KMS-11 (cell line): ENCODE data around the gene TNIP1.

Experiments
- H2AFZ ChIP-seq: fragments of 200-600 bp; sonication (generic); 2 replicates; pipeline ENCODE4 v1.6.1; 2016; ENCODE audit warnings: antibody characterized with exemption, mixed run types, low read depth
- H3K27ac ChIP-seq: fragments of 200-600 bp; sonication (generic); 2 replicates; pipeline ENCODE4 v1.6.1; 2016; ENCODE audit warnings: mild to moderate bottlenecking, mixed run types
- H3K27me3 ChIP-seq: fragments of 200-600 bp; sonication (generic); 2 replicates; pipeline ENCODE4 v1.6.1; 2017; ENCODE audit warnings: mild to moderate bottlenecking, low read depth, mixed run types, moderate library complexity; ENCODE audit not compliant: insufficient read depth
- H3K36me3 ChIP-seq: fragments of 200-600 bp; sonication (generic); 2 replicates; pipeline ENCODE4 v1.6.1; 2017; ENCODE audit warnings: mild to moderate bottlenecking, mixed run types; ENCODE audit not compliant: insufficient read depth
- H3K4me1 ChIP-seq: fragments of 200-600 bp; sonication (generic); 2 replicates; pipeline ENCODE4 v1.6.1; 2016; ENCODE audit warnings: mild to moderate bottlenecking, low read depth, mixed run types; ENCODE audit not compliant: poor library complexity, severe bottlenecking
- H3K4me2 ChIP-seq: fragments of 200-600 bp; sonication (generic); 2 replicates; pipeline ENCODE4 v1.7.0; 2016; ENCODE audit warnings: mild to moderate bottlenecking, mixed run types
- H3K4me3 ChIP-seq: fragments of 200-600 bp; sonication (generic); IDR thresholded peaks from 2 replicates; pipeline ENCODE4 v1.6.1; 2017; ENCODE audit warnings: low read depth, low read length, mixed read lengths; ENCODE audit not compliant: insufficient read depth
- H3K79me2 ChIP-seq: fragments of 200-600 bp; sonication (generic); 2 replicates; pipeline ENCODE4 v1.6.1; 2016; ENCODE audit warnings: low read depth, mixed run types; ENCODE audit not compliant: insufficient read depth
- H3K9ac ChIP-seq: fragments of 200-600 bp; sonication (generic); 2 replicates; pipeline ENCODE4 v1.6.1; 2016; ENCODE audit warnings: mild to moderate bottlenecking, mixed run types
- H4K20me1 ChIP-seq: fragments of 200-600 bp; sonication (generic); 2 replicates; pipeline ENCODE4 v1.6.1; 2016; ENCODE audit warnings: mild to moderate bottlenecking, mixed run types; ENCODE audit not compliant: insufficient read depth
- TF ChIP-seq, protein P1 (sequence below): fragments of 200-600 bp; sonication (generic); conservative IDR thresholded peaks from 2 replicates; pipeline ENCODE4 v1.6.1; 2017; ENCODE audit warnings: low read depth, mild to moderate bottlenecking, antibody characterized with exemption, low read length, moderate library complexity, mixed read lengths

TNIP1 gene

DNA sequence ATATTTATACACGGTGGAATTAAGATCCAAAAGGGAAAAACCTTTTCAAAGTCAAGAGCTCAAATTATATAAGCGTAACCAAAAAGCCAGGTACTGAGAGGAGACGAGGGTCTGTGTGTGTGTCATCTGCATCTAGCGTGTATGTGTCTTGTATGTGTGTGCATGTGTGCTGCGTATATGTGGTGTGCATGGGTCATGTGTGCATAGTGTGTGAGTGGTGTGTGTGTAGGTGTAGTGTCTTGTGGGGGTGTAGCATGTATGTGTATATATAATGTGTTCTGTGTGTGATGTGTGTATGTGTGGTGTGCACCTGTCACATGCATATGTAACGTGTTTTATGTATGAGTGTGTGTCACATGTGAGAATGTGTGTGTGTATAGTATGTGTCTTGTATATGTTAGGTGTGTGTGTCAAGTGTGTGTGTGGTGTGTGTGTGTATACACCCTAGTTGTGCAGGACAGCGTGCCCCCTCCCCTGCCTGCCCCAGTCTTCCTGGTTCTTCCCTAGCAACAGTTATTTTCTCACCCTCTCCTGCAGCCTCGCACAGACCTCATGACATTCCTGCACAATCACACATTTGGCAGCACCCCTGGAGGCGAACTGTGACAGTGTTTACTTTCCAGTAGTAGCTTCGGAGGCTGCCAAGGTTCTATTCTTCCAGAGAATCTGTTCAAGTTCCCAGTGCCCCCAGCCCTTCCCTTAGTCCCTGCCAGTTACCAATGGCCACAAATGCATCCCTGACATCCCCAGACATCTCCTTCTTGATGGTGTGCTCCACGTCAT lies 27.1 kb upstream of the TNIP1 start:
- H3K4me3 ChIP-seq, result no peak overlapping the region
- no peaks in the 10 kb centered on the region for H3K27me3 ChIP-seq
- H2AFZ ChIP-seq, result no peak overlapping the region
- no peak overlapping the region for H3K9ac ChIP-seq
- no peaks in the 10 kb centered on the region for H3K4me1 ChIP-seq
- H3K4me2 ChIP-seq, result no peak overlapping the region
- no peak overlapping the region for H3K27ac ChIP-seq
- H3K79me2 ChIP-seq, result no peaks in the 10 kb centered on the region
- TF ChIP-seq, protein P1, sequence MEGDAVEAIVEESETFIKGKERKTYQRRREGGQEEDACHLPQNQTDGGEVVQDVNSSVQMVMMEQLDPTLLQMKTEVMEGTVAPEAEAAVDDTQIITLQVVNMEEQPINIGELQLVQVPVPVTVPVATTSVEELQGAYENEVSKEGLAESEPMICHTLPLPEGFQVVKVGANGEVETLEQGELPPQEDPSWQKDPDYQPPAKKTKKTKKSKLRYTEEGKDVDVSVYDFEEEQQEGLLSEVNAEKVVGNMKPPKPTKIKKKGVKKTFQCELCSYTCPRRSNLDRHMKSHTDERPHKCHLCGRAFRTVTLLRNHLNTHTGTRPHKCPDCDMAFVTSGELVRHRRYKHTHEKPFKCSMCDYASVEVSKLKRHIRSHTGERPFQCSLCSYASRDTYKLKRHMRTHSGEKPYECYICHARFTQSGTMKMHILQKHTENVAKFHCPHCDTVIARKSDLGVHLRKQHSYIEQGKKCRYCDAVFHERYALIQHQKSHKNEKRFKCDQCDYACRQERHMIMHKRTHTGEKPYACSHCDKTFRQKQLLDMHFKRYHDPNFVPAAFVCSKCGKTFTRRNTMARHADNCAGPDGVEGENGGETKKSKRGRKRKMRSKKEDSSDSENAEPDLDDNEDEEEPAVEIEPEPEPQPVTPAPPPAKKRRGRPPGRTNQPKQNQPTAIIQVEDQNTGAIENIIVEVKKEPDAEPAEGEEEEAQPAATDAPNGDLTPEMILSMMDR, result no peak
- no peaks in the 10 kb centered on the region for H3K36me3 ChIP-seq
- H4K20me1 ChIP-seq, result no peaks in the 10 kb centered on the region

DNA sequence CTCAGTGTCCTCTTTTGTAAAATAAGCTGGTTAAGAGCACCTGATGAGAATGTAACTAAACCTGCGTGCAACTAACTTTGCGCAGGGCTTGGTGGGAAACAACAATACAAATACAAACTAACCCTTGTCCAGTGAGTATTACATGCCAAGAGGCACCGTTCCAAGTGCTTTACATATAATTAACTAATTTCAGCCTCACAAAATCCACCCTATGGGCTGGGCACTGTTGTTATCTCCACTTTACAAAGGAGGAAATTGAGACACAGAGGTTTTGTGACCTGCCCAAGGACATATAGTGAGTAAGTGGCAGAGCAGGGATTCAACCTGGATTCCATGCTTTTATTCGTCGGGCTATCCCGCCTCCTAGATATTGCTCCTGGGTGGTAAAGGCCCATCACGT lies 26.2 kb upstream of the TNIP1 start:
- no peaks in the 10 kb centered on the region for H4K20me1 ChIP-seq
- TF ChIP-seq, protein P1, result no peak
- H3K79me2 ChIP-seq, result no peaks in the 10 kb centered on the region
- H3K9ac ChIP-seq, result no peak overlapping the region
- H3K27ac ChIP-seq, result no peak overlapping the region
- H3K27me3 ChIP-seq, result no peaks in the 10 kb centered on the region
- H3K4me2 ChIP-seq, result no peak overlapping the region
- H3K4me3 ChIP-seq, result no peak overlapping the region
- H2AFZ ChIP-seq, result no peak overlapping the region
- H3K36me3 ChIP-seq, result no peaks in the 10 kb centered on the region
- H3K4me1 ChIP-seq, result no peaks in the 10 kb centered on the region

DNA sequence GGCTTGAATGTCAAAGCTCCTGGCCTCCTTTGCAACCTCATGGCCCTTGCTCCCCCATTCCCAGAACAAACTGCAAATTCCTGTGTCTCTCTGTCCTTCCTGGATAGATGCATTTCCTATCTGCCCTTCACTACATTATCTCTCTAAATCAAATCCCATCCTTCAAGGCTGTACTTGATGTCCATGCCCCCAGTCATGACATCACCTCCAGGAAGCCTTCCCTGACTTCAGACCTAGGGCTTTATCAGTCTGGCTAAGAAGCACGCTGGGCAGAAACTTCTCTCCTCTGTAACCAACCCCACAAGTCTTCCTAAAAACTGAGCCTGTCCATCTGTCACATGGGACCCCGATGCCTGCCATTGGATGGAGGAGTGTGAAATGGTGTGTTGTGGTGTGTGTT lies 25.7 kb upstream of the TNIP1 start:
- TF ChIP-seq, protein P1, result no peak
- H3K36me3 ChIP-seq, result no peaks in the 10 kb centered on the region
- no peaks in the 10 kb centered on the region for H3K27me3 ChIP-seq

DNA sequence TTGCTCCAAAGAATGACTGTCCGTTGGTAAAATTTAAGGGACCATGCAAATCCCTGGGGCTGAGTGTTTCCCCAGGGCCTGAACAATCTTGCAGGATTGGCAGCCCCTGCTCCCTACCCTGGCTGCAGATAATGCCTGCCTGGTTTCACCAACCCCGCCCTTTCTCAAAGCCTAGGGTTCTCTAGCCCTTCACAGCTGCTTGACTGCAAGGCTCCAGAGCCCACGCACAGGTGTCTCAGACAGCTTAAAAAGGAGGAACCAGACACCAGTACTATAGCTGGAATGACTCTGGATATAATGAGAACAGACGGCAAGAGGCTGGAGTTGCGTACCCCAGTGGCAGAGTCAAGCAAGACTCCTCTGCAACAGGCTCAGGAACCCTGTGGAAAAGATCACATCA lies 25.2 kb upstream of the TNIP1 start:
- no peaks in the 10 kb centered on the region for H3K36me3 ChIP-seq
- H2AFZ ChIP-seq, result no peak overlapping the region
- H3K27me3 ChIP-seq, result no peaks in the 10 kb centered on the region
- no peak overlapping the region for H3K27ac ChIP-seq
- H3K9ac ChIP-seq, result no peak overlapping the region
- no peaks in the 10 kb centered on the region for H4K20me1 ChIP-seq
- H3K4me1 ChIP-seq, result no peaks in the 10 kb centered on the region
- H3K79me2 ChIP-seq, result no peaks in the 10 kb centered on the region
- H3K4me2 ChIP-seq, result no peak overlapping the region
- TF ChIP-seq, protein P1, result no peak
- no peak overlapping the region for H3K4me3 ChIP-seq

More for the DNA sequence above, 25.7 kb upstream of the TNIP1 start:
- Histone ChIP-seq H4K20me1 (no peaks in the 10 kb centered on the region), H3K4me1 (no peaks in the 10 kb centered on the region), H2AFZ (no peak overlapping the region), H3K27ac (no peak overlapping the region), H3K4me2 (no peak overlapping the region), H3K9ac (no peak overlapping the region), H3K4me3 (no peak overlapping the region), H3K79me2 (no peaks in the 10 kb centered on the region)
